MM.1S (cell line): ENCODE measurements around the gene NRGN.

Experiments
- DNase-seq: peaks from one replicate; pipeline ENCODE4 v3.0.0-alpha.2; 2015
- H2AFZ ChIP-seq: fragments of 300-600 bp; sonication (generic); 2 replicates; pipeline ENCODE4 v1.6.0; 2016; ENCODE audit warnings: antibody characterized with exemption, low read length
- H3F3A ChIP-seq: fragments of 300-600 bp; sonication (generic); 2 replicates; pipeline ENCODE4 v1.6.1; 2016; ENCODE audit warnings: mild to moderate bottlenecking, antibody characterized with exemption, low read length, moderate library complexity, mixed read lengths; ENCODE audit not compliant: insufficient read depth
- H3K27ac ChIP-seq: fragments of 300-600 bp; sonication (generic); 2 replicates; pipeline ENCODE4 v1.5.1; 2016; ENCODE audit warnings: mild to moderate bottlenecking, low read length
- H3K27me3 ChIP-seq: fragments of 300-600 bp; sonication (generic); replicated peaks from 2 replicates; pipeline ENCODE4 v1.6.0; 2016; ENCODE audit warnings: low read length; ENCODE audit not compliant: insufficient read depth
- H3K36me3 ChIP-seq: fragments of 300-600 bp; sonication (generic); replicated peaks from 2 replicates; pipeline ENCODE4 v1.6.1; 2016; ENCODE audit warnings: mild to moderate bottlenecking, low read length, mixed read lengths; ENCODE audit not compliant: insufficient read depth
- H3K4me1 ChIP-seq: fragments of 300-600 bp; sonication (generic); 2 replicates; pipeline ENCODE4 v1.6.1; 2016; ENCODE audit warnings: low read length, mixed read lengths
- H3K4me2 ChIP-seq: fragments of 300-600 bp; sonication (generic); 2 replicates; pipeline ENCODE4 v1.6.0; 2016; ENCODE audit warnings: low read depth, low read length
- H3K4me3 ChIP-seq: fragments of 300-600 bp; sonication (generic); 2 replicates; pipeline ENCODE4 v1.5.1; 2016; ENCODE audit warnings: low read length, mixed read lengths
- H3K79me2 ChIP-seq: fragments of 300-600 bp; sonication (generic); 2 replicates; pipeline ENCODE4 v1.6.1; 2016; ENCODE audit warnings: mixed run types, low read length, mixed read lengths
- H3K9ac ChIP-seq: fragments of 300-600 bp; sonication (generic); 2 replicates; pipeline ENCODE4 v1.6.1; 2016; ENCODE audit warnings: low read length, mixed read lengths
- H3K9me2 ChIP-seq: fragments of 300-600 bp; sonication (generic); replicated peaks from 2 replicates; pipeline ENCODE4 v1.6.1; 2016; ENCODE audit warnings: mild to moderate bottlenecking, low read length, mixed read lengths; ENCODE audit not compliant: insufficient read depth
- H3K9me3 ChIP-seq: fragments of 300-600 bp; sonication (generic); replicated peaks from 2 replicates; pipeline ENCODE4 v1.6.1; 2016; ENCODE audit warnings: mild to moderate bottlenecking, low read length, mixed read lengths; ENCODE audit not compliant: insufficient read depth
- H4K20me1 ChIP-seq: fragments of 300-600 bp; sonication (generic); 2 replicates; pipeline ENCODE4 v1.6.1; 2016; ENCODE audit warnings: mild to moderate bottlenecking, low read length, moderate library complexity, mixed read lengths; ENCODE audit not compliant: insufficient read depth
- CTCF ChIP-seq: fragments of 300-600 bp; sonication (generic); IDR thresholded peaks from 2 replicates; pipeline ENCODE4 v1.5.1; 2016; ENCODE audit warnings: antibody characterized with exemption, low read length, mixed read lengths
- EZH2 ChIP-seq: fragments of 300-600 bp; sonication (generic); optimal IDR thresholded peaks from 2 replicates; pipeline ENCODE3; 2017; ENCODE audit warnings: low read depth, mild to moderate bottlenecking, antibody characterized with exemption, low read length, mixed read lengths
- EZH2phosphoT487 ChIP-seq: fragments of 300-600 bp; sonication (generic); IDR thresholded peaks from 2 replicates; pipeline ENCODE4 v1.6.1; 2018; ENCODE audit warnings: antibody characterized with exemption, low read length

NRGN gene

DNA sequence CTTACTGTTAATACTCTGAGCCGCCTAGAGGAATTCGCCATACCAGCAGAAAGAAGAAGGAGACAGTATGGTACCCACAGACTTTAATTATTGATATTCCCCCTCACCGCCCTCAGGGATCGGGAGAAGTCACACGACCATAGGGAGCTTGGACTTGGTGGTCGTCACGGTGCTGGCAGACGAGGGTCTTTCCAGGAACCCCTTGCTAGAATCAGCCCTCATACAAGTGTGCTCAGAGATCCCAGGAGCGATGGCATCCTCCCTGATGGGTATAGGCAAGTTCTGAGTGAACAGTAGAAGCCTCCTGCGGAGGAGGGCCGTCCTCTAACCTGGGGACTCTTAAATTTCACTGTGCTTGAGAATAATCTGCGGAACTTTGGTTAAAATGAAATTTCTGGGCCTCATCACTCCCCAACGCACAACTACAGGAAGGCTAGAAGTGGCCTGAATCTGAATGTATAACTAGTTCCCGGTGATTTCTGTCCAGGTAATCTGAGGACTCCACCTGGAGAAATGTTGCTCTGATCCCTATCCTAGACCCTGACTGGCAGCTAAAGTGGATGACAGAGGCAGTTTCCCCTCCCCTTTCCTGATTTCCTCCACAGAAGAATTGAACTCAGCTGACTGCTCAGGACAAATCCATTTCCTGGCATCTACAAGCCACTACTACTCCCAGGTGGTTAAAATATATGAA is 7.8 kb downstream of the NRGN start:
- TF ChIP-seq EZH2phosphoT487: no peak
- no peak for TF ChIP-seq EZH2
- Histone ChIP-seq H3K27me3 (no peaks in the 10 kb centered on the region), H4K20me1 (no peaks in the 10 kb centered on the region), H3K4me1 (peaks cover 13% of the 10 kb centered on the region), H2AFZ (0 out of 2 replicates have a peak overlapping the region, but pooled peaks have one; percentile 45), H3K9me3 (no peaks in the 10 kb centered on the region), H3K9ac (no peak overlapping the region), H3K27ac (no peak overlapping the region), H3K9me2 (no peaks in the 10 kb centered on the region), H3K36me3 (no peaks in the 10 kb centered on the region), H3F3A (peaks cover 3% of the 10 kb centered on the region; the same call in 1 of the 2 replicates), H3K4me3 (0 out of 2 replicates have a peak overlapping the region, but pooled peaks have one; percentile 12), H3K79me2 (no peaks in the 10 kb centered on the region), H3K4me2 (peak overlapping the region; percentile 51)
- no peak for DNase-seq

GRCh38 chr11:124748100-124748418 is 8.3 kb downstream of the NRGN start:
- Histone ChIP-seq H3K4me2 (no peak overlapping the region), H3K27ac (no peak overlapping the region), H3K27me3 (no peaks in the 10 kb centered on the region), H3F3A (peaks cover 3% of the 10 kb centered on the region; the same call in 1 of the 2 replicates), H3K4me3 (no peak overlapping the region), H3K79me2 (no peaks in the 10 kb centered on the region), H3K9me2 (no peaks in the 10 kb centered on the region), H2AFZ (no peak overlapping the region), H3K9ac (no peak overlapping the region), H3K4me1 (peaks cover 13% of the 10 kb centered on the region), H4K20me1 (no peaks in the 10 kb centered on the region), H3K9me3 (no peaks in the 10 kb centered on the region), H3K36me3 (no peaks in the 10 kb centered on the region)
- DNase-seq: no peak
- no peak for TF ChIP-seq EZH2
- no peak for TF ChIP-seq EZH2phosphoT487
- TF ChIP-seq CTCF: no peak

- no peaks in the 10 kb centered on the region for H3K36me3 ChIP-seq
- H3K27me3 ChIP-seq: no peaks in the 10 kb centered on the region
- no peaks in the 10 kb centered on the region for H3K9me3 ChIP-seq
- H3K9me2 ChIP-seq: no peaks in the 10 kb centered on the region
- no peak overlapping the region for H2AFZ ChIP-seq
- no peaks in the 10 kb centered on the region for H3K79me2 ChIP-seq
- H3K9ac ChIP-seq: no peak overlapping the region
- peaks cover 13% of the 10 kb centered on the region for H3K4me1 ChIP-seq
- H3K4me3 ChIP-seq: no peak overlapping the region
- H3K4me2 ChIP-seq: no peak overlapping the region
- TF ChIP-seq CTCF (no peak), EZH2 (no peak), EZH2phosphoT487 (no peak)
- peaks cover 3% of the 10 kb centered on the region; the same call in 1 of the 2 replicates for H3F3A ChIP-seq
- H4K20me1 ChIP-seq: no peaks in the 10 kb centered on the region
- H3K27ac ChIP-seq: no peak overlapping the region
- no peak for DNase-seq
Observed at GRCh38 chr11:124748481-124749343, 9.0 kb downstream of the NRGN start.

DNA sequence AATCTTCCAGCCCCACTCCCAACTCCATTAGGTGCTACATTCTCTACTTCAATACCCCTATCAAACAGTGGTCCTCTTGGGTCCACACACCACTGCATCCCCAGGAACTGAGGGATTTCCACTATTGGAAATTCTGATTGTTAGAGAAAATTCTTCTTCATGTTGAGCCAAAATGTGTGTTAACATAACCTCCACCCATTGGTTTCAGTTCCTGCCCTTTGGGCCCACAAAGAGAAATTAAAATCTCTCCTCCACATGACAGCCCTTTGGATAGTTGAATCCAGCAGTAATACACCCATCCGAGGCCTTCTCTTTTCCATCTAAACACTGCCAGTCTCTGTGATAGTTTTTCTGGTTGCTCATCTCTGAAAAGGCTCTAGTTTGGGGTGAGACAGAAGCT is 10.2 kb downstream of the NRGN start:
- no peak for TF ChIP-seq CTCF
- TF ChIP-seq EZH2phosphoT487: no peak
- TF ChIP-seq EZH2: no peak
- H3K4me2 ChIP-seq: no peak overlapping the region
- no peaks in the 10 kb centered on the region for H4K20me1 ChIP-seq
- DNase-seq: no peak
- H3K4me1 ChIP-seq: peaks cover 13% of the 10 kb centered on the region
- H3K4me3 ChIP-seq: no peak overlapping the region
- no peak overlapping the region for H3K9ac ChIP-seq
- peaks cover 3% of the 10 kb centered on the region; the same call in 1 of the 2 replicates for H3F3A ChIP-seq
- H2AFZ ChIP-seq: no peak overlapping the region
- H3K79me2 ChIP-seq: no peaks in the 10 kb centered on the region
- no peak overlapping the region for H3K27ac ChIP-seq
- no peaks in the 10 kb centered on the region for H3K9me2 ChIP-seq
- H3K27me3 ChIP-seq: no peaks in the 10 kb centered on the region
- no peaks in the 10 kb centered on the region for H3K36me3 ChIP-seq
- H3K9me3 ChIP-seq: no peaks in the 10 kb centered on the region
